NCI-H345 treated with DMSO at 0.1 percent for 48 hours (cell line): ENCODE results near the gene SMLR1.

Source experiments
- DNase-seq: peaks from one replicate; lab custom pipeline; 2025; ENCODE audit not compliant: unreplicated experiment; lab: John Stamatoyannopoulos, UW

SMLR1 gene

GRCh38 chr6:130849594-130849993 lies 22.4 kb downstream of the SMLR1 start:
- no peak for DNase-seq

DNA sequence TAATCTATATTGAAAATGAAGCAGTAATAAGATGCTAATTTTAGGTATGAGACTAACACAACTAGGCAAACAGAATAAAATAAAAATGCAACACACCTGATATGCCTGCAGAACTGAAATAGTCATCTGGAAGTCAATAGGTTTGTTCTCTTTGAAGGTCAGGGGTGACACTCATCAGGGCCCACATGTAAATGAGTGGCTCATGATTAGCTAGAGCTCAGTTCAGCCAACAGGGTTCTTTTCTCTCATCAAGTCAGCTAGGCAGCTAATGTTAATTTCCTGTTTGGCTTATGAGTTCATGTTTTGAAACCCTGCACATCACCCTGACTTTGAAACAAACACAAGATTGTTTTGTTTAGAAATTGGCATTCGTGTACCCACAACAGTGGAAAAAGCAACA lies 23.8 kb downstream of the SMLR1 start:
- no peak for DNase-seq

DNA sequence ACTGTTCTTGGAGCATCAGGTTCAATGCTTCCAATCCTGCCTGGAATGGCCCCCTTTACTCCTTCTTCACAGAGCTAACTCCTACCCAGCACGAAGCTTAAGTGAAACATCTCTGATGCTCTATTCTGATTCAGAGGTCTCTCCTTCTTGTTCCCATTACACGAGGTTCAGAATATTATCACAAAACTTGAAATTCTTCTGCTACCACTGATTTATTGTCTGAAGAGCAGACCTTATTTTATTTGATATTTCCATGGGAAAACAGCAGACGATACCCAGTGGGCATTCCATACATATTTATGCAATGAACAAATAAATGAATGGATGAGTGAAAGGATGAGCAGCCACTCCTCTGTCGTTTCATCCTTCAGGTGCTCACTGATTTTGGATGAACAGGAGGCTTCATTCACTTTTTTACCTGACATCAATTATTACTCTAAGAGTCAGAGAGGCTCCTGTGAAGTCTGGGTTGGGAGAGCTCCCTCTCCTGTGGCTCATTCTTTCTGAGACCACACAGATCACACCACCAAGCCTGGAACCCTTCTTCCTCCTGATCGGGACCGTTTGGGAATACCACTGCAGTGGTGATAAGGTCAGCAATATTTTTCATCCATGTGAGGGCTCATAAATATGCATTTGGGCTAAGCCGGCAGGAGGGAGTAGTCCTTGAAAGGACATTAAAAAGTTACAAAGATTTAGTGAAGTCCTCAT lies 25.8 kb downstream of the SMLR1 start:
- DNase-seq, result no peak

GRCh38 chr6:130853555-130854183 lies 26.5 kb downstream of the SMLR1 start:
- DNase-seq, result no peak

DNA sequence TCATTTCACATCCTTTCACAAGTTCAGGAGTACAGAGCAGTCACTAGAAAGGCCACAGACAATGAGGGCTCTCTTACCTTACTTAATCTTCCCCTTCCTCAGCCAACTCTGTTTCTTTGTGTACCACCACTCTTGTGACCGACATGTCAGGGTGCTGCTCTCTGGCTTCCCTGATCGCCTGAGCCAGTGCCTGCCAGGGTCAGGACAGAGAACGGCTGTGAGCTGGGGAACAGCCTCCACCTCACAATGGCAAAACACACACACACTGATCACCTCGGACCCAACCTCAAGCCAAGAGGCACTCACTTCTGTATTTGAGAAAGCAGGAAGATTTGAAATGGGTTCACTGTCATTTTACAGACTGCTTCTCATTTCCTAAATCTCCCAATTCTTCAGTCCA lies 30.8 kb downstream of the SMLR1 start:
- DNase-seq, result no peak

DNA sequence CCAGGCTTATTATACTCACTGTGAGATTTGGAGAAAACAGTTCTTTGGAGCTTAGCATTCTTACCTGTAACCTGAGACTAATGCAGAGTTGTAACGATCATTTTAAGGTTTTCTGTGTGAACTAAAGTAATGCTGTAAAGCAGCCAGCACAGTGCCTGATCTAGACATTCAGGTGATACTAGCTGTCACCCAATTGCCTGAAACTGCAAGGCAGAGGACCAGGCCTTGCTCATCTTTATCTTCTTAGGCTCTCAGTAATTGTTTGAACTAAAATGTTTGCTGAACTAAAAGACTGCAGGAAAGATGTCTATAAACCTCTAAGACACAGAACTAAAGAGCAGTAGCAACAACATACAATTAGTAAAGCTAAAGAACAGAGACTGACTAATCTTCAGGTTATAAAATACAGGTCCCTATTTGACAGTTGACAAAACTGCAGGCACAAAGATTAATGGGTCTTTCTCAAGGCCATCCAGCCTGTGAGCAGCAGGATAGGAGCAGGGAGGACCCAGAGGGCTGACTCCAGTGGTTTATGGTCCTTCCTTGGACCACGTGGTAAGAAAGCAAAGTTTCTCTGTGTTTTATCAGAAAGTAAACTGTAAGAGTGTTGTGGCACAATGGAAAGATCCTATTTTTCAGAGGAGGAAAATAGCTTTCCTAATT lies 31.4 kb downstream of the SMLR1 start:
- no peak for DNase-seq

DNA sequence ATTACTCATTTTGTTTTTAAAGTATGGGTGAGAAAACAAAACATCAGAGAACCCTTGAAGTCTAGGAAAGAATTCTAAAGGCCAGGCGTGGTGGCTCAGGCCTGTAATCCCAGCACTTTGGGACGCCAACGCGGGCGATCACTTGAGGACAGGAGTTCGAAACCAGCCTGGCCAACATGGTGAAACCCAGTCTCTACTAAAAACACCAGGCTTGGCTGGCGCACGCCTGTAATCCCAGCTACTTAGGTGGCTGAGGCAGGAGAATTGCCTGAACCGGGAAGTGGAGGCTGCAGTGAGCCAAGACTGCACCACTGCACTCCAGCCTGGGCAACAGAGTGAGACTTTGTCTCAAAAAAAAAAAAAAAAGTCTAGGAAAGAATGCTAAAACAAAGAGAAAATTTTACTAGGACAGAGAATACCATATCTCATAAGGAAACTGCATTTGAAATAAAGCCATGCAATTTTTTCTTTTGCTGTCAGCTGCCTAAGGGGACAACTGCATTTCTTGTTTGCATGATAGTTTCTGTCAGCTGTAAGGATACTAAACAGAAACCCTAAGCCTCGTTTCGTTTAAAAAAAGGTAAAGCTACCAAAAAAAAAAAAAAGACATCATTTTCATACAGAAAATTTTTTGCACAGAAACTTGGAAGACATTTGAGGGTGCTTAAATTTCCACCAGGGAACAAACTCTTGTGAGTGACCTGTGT lies 32.1 kb downstream of the SMLR1 start:
- no peak for DNase-seq

GRCh38 chr6:130862370-130862769 lies 35.2 kb downstream of the SMLR1 start:
- no peak for DNase-seq

GRCh38 chr6:130863415-130864230 lies 36.4 kb downstream of the SMLR1 start:
- no peak for DNase-seq

DNA sequence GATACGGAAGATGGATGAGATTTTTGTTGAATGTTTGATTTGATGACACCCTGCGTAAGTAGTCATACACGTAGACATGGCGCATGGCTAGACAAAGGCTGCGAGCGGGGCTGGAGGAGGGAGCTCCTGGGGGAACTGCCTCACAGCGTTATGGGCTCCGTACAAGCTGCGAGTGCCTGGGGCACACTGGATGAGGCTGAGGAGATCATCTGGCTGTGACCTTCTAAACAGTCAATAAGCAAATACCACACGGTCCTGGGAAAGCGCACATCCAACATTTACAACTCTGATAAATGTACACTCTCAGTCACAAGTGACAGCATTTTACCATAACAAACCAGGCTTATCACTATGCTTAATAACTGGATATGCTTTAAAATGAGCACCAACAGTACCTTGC lies 37.1 kb downstream of the SMLR1 start:
- no peak for DNase-seq

DNA sequence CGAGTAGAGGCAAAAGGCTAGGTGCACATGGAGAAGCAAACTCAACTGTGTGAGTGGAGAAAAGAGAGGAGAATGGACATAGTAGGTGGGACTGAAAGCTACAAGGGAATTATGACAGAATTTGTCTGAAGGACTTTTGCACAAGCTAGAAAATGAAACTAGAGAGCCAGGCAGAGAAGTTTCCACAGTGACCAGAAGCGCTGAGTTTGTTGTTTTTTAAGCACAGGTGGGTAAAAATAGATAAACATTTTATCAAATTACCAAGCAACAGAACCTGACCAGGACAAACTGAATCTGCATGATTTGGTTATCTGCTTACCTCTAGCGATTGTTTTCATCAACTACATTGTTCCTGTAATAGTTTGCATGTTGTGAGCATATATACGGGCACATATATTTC lies 38.6 kb downstream of the SMLR1 start:
- DNase-seq, result no peak

- no peak for DNase-seq
Observed at GRCh38 chr6:130869681-130870080, 42.5 kb downstream of the SMLR1 start.

DNA sequence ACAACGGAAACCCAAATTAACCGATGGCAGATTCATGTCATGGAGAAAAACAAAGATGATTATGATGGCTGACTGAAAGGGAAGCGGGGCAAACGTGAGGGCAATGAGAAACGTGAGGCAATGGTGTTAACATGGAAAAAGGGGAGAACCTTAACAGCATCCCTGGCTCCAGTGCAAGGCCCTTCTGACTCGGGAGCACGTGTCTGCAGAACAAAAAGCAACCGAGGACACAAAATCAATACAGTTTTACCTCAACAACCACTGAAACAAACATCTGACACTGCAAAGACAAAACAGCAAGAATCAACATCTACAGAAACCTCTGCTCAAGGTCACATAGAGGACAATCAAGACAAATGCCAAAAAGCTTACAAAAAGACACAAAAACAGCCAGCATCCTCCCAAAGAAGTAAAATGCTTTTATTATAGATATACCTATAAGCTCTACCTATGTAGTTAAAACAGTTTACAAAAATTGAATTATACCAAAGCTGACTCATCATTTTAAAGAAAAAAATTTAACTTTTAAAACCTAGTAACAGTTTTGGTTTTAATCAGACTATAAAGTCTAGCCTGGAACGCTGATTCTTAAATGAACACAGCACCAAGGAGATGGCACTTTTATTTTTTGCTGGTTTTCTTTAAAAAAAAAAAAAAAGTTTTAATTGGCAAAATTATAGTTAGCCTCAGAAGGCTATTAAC lies 43.1 kb downstream of the SMLR1 start:
- DNase-seq, result no peak

- no peak for DNase-seq
Observed at GRCh38 chr6:130872250-130873095, 45.3 kb downstream of the SMLR1 start.

GRCh38 chr6:130873746-130874145 lies 46.5 kb downstream of the SMLR1 start:
- no peak for DNase-seq

DNA sequence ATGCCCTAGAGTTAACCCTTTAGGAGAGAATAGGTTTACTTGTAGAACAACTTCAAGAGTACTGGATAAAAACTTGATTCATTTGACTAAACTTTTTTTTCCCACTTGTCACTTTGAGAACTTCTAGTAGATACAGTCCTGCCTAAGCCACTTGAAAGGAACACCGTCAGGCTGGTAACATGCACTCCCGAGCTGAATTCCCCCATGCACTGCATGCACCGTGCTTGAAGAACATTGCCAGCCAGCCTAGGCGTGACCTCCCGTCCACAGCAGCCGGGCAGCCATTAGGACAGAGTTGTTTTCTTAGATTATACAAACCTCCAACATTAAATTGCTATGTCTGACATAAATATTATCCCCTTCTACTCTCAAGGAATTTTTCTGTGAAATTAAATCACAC lies 52.6 kb downstream of the SMLR1 start:
- DNase-seq, result no peak

- DNase-seq, result no peak
Observed at GRCh38 chr6:130882370-130882769, 55.2 kb downstream of the SMLR1 start.

DNA sequence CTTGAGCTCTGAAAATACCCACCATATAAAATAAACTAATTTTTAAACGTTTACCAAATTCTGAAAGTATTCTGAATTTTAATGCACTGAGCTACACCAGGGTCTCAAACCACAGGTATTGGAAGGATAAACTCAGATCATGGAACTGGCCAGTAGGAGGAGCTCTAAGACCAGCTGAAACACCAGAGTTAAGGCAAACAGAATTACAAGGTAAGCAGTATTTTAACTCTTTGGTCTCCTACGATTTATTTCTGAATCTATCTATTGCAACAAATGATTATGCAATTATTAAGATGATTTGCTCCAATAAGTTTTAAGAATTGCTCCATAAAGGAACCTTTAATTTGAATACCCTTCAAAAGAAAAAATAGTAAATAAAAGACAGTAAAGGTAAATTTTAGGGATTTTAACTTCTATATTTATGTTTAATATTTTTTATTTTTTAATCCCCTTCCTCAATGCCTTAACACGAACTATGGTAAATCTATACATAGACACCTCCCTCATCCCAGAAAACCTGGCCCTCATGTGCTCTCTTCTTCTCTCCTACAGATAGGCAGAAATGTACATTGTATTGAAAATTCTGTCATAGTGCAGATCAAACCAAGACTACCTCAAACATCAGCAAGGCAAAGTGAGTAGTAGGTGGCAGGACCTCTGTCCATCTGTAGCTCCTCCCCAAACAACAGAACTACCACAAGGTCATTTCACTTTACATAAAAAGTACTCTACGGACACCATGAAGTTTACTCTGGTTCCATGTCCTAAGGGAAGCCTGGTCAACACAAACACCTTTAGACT lies 58.4 kb downstream of the SMLR1 start:
- DNase-seq, result peak; percentile 45
